Measurements from ENCODE around the gene COL8A1. TPM values are rescaled to one million over a fixed set of nuclear protein-coding genes. Genes with fewer than 3 reads are reported as not detected.

COL8A1 gene
- total RNA-seq, 2 experiments from 2014 or later, result not detected

GRCh38 chr3:99696497-99696896 lies 58.1 kb downstream of the COL8A1 start:
- ChIA-PET POLR2A (no interaction called here), CTCF (no interaction called here)
- no peak overlapping the region for H3K4me3 ChIP-seq (ENCODE audit: low read length)
- no peak for TF ChIP-seq CTCF (IDR thresholded peaks at IDR 0.05)
- no peaks in the 10 kb centered on the region for H3K36me3 ChIP-seq (ENCODE audit: insufficient read depth, low read length)
- intact Hi-C loops (cut with DNase I, micrococcal nuclease), result no loop called here
- ATAC-seq (ENCODE audit: poor library complexity) (no peak), DNase-seq (no peak)
- Mint-ChIP-seq H3K36me3 (ENCODE audit: low read depth) (no peaks in the 10 kb centered on the region), H3K9me3 (no peaks in the 10 kb centered on the region), H3K4me1 (ENCODE audit: low read depth) (no peaks in the 10 kb centered on the region), H3K27ac (no peak overlapping the region), H3K4me3 (no peak overlapping the region), H3K27me3 (peaks cover 15% of the 10 kb centered on the region)
- H3K27ac ChIP-seq (ENCODE audit: low read depth in 1 of 2, low read length in 2 of 2), result no peak overlapping the region
- no peaks in the 10 kb centered on the region for H3K4me1 ChIP-seq (ENCODE audit: insufficient read depth, low read length)
- no peaks in the 10 kb centered on the region for H3K9me3 ChIP-seq (ENCODE audit: control insufficient read depth in 1 of 2, insufficient read depth in 1 of 2, low read length in 2 of 2)
- no peaks in the 10 kb centered on the region for H3K27me3 ChIP-seq (ENCODE audit: control insufficient read depth in 1 of 2, insufficient read depth in 2 of 2, low read length in 2 of 2)

DNA sequence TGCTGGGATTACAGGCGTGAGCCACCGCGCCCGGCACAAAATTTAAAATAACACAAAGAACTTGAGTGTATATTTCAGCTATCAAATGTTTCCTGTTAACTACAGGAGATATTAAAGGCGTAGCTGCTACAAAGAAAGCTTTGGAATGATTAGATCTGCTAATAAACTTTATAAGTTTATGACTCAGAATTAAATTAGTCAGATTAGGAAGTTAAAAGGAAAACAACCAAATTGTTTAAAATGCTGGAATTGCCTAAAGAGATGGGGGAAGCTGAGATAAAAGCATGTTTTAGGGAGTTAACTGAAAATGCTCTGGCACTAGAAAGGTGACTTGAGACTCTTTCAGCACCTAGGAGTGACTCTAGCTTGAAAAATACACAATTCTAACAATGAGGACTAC lies 58.9 kb downstream of the COL8A1 start:
- no peaks in the 10 kb centered on the region for H3K9me3 ChIP-seq (ENCODE audit: control insufficient read depth in 1 of 2, insufficient read depth in 1 of 2, low read length in 2 of 2)
- CTCF ChIA-PET, result no interaction called here
- ATAC-seq (ENCODE audit: poor library complexity) (no peak), DNase-seq (no peak)
- POLR2A ChIA-PET, result no interaction called here
- Mint-ChIP-seq H3K9me3 (no peaks in the 10 kb centered on the region), H3K4me3 (no peak overlapping the region), H3K36me3 (ENCODE audit: low read depth) (no peaks in the 10 kb centered on the region), H3K27me3 (peaks cover 15% of the 10 kb centered on the region), H3K4me1 (ENCODE audit: low read depth) (no peaks in the 10 kb centered on the region), H3K27ac (no peak overlapping the region)
- no peak for TF ChIP-seq CTCF (IDR thresholded peaks at IDR 0.05)
- intact Hi-C loops (cut with DNase I, micrococcal nuclease), result no loop called here
- no peaks in the 10 kb centered on the region for H3K4me1 ChIP-seq (ENCODE audit: insufficient read depth, low read length)
- no peak overlapping the region for H3K27ac ChIP-seq (ENCODE audit: low read depth in 1 of 2, low read length in 2 of 2)
- H3K4me3 ChIP-seq (ENCODE audit: low read length), result no peak overlapping the region
- no peaks in the 10 kb centered on the region for H3K27me3 ChIP-seq (ENCODE audit: control insufficient read depth in 1 of 2, insufficient read depth in 2 of 2, low read length in 2 of 2)
- no peaks in the 10 kb centered on the region for H3K36me3 ChIP-seq (ENCODE audit: insufficient read depth, low read length)

- Histone ChIP-seq H3K4me1 (ENCODE audit: insufficient read depth, low read length) (no peaks in the 10 kb centered on the region), H3K27me3 (ENCODE audit: control insufficient read depth in 1 of 2, insufficient read depth in 2 of 2, low read length in 2 of 2) (no peaks in the 10 kb centered on the region), H3K27ac (ENCODE audit: low read depth in 1 of 2, low read length in 2 of 2) (no peak overlapping the region), H3K36me3 (ENCODE audit: insufficient read depth, low read length) (no peaks in the 10 kb centered on the region), H3K4me3 (ENCODE audit: low read length) (no peak overlapping the region), H3K9me3 (ENCODE audit: control insufficient read depth in 1 of 2, insufficient read depth in 1 of 2, low read length in 2 of 2) (no peaks in the 10 kb centered on the region)
- ChIA-PET CTCF (no interaction called here), POLR2A (no interaction called here)
- no peak overlapping the region for H3K4me3 Mint-ChIP-seq
- no peak for DNase-seq
- intact Hi-C loops (cut with DNase I, micrococcal nuclease), result no loop called here
- H3K27me3 Mint-ChIP-seq, result peaks cover 15% of the 10 kb centered on the region
- no peaks in the 10 kb centered on the region for H3K9me3 Mint-ChIP-seq
- no peak for TF ChIP-seq CTCF (IDR thresholded peaks at IDR 0.05)
- no peak for ATAC-seq (ENCODE audit: poor library complexity)
- H3K36me3 Mint-ChIP-seq (ENCODE audit: low read depth), result no peaks in the 10 kb centered on the region
- no peak overlapping the region for H3K27ac Mint-ChIP-seq
- H3K4me1 Mint-ChIP-seq (ENCODE audit: low read depth), result no peaks in the 10 kb centered on the region
These were observed 60.5 kb downstream of the COL8A1 start for GRCh38 chr3:99698932-99699331.

Data from CD4-positive, alpha-beta T cell (primary cell).